Sigmoid colon (tissue), 7 donors: ENCODE results near the gene MAD2L1BP. TPM values are rescaled to one million over a fixed set of nuclear protein-coding genes. Genes with fewer than 3 reads are reported as not detected.

Experiments
- DNase-seq: peaks from one replicate; pipeline ENCODE4 v3.0.0-alpha.2; 2019
- H3K27ac ChIP-seq, 4 donors: fragments of 200-600 bp; sonication (generic); one replicate each; pipeline ENCODE4 v1.5.1; 2016 to 2019; ENCODE audit warnings: mild to moderate bottlenecking in 1 of 4
- H3K27me3 ChIP-seq, 3 donors: fragments of 200-600 bp; sonication (generic); one replicate each; pipeline ENCODE4 v1.5.1; 2019; ENCODE audit warnings: mild to moderate bottlenecking in 1 of 3
- H3K36me3 ChIP-seq, 4 donors: fragments of 200-600 bp; sonication (generic); one replicate each; pipeline ENCODE4 v1.5.1; 2016 to 2019
- H3K4me1 ChIP-seq, 4 donors: fragments of 200-600 bp; sonication (generic); one replicate each; pipeline ENCODE4 v1.5.1; 2017 to 2019
- H3K4me3 ChIP-seq, 4 donors: fragments of 200-600 bp; sonication (generic); one replicate each; pipeline ENCODE4 v1.5.1; 2017 to 2019; ENCODE audit warnings: mild to moderate bottlenecking in 2 of 4, moderate library complexity in 1 of 4
- H3K9me3 ChIP-seq, 4 donors: fragments of 200-600 bp in 3 of 4; sonication (generic) in 3 of 4; one replicate each; pipeline versions ENCODE4 v1.5.1 to v1.6.1; 2013 to 2019
- EP300 ChIP-seq, 4 donors: sonication (generic); formaldehyde crosslinking; IDR thresholded peaks; one replicate each; pipeline ENCODE4 v1.6.1; 2017; ENCODE audit warnings: antibody characterized with exemption in 4 of 4
- POLR2A ChIP-seq, 2 donors: fragments of 450-650 bp; IDR thresholded peaks; one replicate each; pipeline ENCODE4 v1.6.1; 2016; ENCODE audit warnings: antibody characterized with exemption in 2 of 2, mild to moderate bottlenecking in 2 of 2, moderate library complexity in 2 of 2
- POLR2AphosphoS5 ChIP-seq, 4 donors: sonication (generic); formaldehyde crosslinking; IDR thresholded peaks; one replicate each; pipeline ENCODE4 v1.6.1; 2017; ENCODE audit warnings: antibody characterized with exemption in 4 of 4
- WGBS, 2 donors: extraction: QIAGEN DNeasy Blood & Tissue Kit; methylation state at CpG; one replicate each; pipeline ENCODE4 v1.1.7; 2013; 5-methylcytosine and 5-hydroxymethylcytosine counted together
- intact Hi-C: fragments of 100-400 bp; cut with DNase I; formaldehyde crosslinking; loops from one replicate; pipeline ENCODE4 v1.15.1; 2023
- polyA plus RNA-seq, 3 donors: library from polyadenylated mRNA; stranded (reverse); fragments of 200-250 nt; gene quantifications; one replicate each; pipeline ENCODE4 v1.2.3, GENCODE V29; 2013
- total RNA-seq, 4 donors: library from RNA; depleted of rRNA; stranded (reverse); fragments of >200 nt; gene quantifications; one replicate each; pipeline ENCODE4 v1.1.0, GENCODE V29; 2016
- TF ChIP-seq, protein P1 (sequence below), 4 experiments: fragments of 450-650 bp in 3 of 4; fragments of 200-600 bp in 1 of 4; IDR thresholded peaks; one replicate each; pipeline ENCODE4 v1.5.1; 2016 to 2019; ENCODE audit warnings: antibody characterized with exemption in 4 of 4, mild to moderate bottlenecking in 3 of 4, moderate library complexity in 2 of 4
- donor health status: healthy with polysubstance abuse.
- donor health status: Bipolar disorder and iron deficiency.
- donor health status: healthy.

Gene MAD2L1BP
- total and polyA plus RNA-seq, 7 donors = 13.0 to 68.7 (median 32.3) TPM

DNA sequence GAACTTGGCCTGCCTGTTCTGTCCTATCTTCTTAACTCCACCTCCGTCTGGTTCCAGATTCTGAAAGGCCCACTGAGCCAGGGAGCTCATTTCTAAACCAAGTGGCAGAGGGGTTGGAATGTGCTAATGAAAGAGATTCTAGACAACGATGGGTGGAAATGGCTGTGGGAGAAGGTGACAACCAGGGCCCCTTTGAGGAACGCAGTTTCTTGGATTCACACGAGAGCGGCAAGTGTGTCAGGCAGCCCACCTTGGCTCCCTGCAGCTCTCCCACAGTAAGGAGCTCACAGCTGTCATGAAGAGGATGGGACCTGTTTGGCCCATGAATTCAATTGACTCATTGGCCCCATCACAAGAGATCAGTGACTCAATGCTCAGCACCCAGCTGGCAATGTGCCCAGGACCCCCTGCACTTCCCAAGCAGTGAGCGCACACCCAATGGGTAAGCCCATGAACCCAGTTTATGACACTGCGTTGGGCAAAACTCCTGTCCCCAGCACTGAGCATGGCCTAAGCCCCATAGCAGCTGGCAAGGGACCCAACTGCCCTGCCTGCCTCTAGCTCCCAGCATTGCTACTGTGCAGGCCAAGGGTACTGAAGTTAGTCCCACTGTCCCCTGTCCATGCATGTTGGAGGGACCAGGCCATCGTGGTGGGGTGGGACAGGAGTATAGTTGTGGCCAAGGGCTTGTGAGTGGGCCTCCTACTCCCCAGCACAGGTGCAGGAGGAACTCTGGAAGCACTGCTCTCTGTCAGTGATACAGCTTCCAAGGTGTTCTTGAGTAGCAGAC, 35.6 kb downstream of the MAD2L1BP start:
- WGBS, 2 donors = 87 to 94% methylated on average over 8 of the region's 8 CpGs
- H3K4me1 ChIP-seq = peaks cover 0 to 40% (median 34%) of the 10 kb centered on the region in 4 donors
- H3K27ac ChIP-seq = peak overlapping the region in 1 of 4 donors; percentile 49
- H3K9me3 ChIP-seq = no peaks in the 10 kb centered on the region
- TF ChIP-seq POLR2A (IDR thresholded peaks at IDR 0.05) (no peak), EP300 (IDR thresholded peaks at IDR 0.05) (no peak), POLR2AphosphoS5 (IDR thresholded peaks at IDR 0.05) (no peak)
- TF ChIP-seq, protein P1, sequence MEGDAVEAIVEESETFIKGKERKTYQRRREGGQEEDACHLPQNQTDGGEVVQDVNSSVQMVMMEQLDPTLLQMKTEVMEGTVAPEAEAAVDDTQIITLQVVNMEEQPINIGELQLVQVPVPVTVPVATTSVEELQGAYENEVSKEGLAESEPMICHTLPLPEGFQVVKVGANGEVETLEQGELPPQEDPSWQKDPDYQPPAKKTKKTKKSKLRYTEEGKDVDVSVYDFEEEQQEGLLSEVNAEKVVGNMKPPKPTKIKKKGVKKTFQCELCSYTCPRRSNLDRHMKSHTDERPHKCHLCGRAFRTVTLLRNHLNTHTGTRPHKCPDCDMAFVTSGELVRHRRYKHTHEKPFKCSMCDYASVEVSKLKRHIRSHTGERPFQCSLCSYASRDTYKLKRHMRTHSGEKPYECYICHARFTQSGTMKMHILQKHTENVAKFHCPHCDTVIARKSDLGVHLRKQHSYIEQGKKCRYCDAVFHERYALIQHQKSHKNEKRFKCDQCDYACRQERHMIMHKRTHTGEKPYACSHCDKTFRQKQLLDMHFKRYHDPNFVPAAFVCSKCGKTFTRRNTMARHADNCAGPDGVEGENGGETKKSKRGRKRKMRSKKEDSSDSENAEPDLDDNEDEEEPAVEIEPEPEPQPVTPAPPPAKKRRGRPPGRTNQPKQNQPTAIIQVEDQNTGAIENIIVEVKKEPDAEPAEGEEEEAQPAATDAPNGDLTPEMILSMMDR (IDR thresholded peaks at IDR 0.05) = no peak
- intact Hi-C loops = no loop called here
- DNase-seq = no peak
- no peaks in the 10 kb centered on the region for H3K27me3 ChIP-seq
- H3K4me3 ChIP-seq = no peak overlapping the region
- peaks cover 24 to 56% (median 41%) of the 10 kb centered on the region in 4 donors for H3K36me3 ChIP-seq

- Histone ChIP-seq H3K4me3 (no peak overlapping the region), H3K9me3 (no peaks in the 10 kb centered on the region), H3K36me3 (peaks cover 32 to 65% (median 50%) of the 10 kb centered on the region in 4 donors), H3K27ac (peak overlapping the region in 2 of 4 donors; percentile 49), H3K4me1 (peaks cover 0 to 39% (median 32%) of the 10 kb centered on the region in 4 donors), H3K27me3 (no peaks in the 10 kb centered on the region)
- DNase-seq = no peak
- intact Hi-C loops = no loop called here
- WGBS, 2 donors = 47 to 76% methylated on average over 16 of the region's 16 CpGs
- TF ChIP-seq POLR2A (IDR thresholded peaks at IDR 0.05) (no peak), POLR2AphosphoS5 (IDR thresholded peaks at IDR 0.05) (no peak), EP300 (IDR thresholded peaks at IDR 0.05) (no peak)
- TF ChIP-seq, protein P1 (IDR thresholded peaks at IDR 0.05) = no peak
Observed at GRCh38 chr6:43671801-43672690, 36.4 kb downstream of the MAD2L1BP start.

- Histone ChIP-seq H3K27me3 (no peaks in the 10 kb centered on the region), H3K36me3 (peaks cover 39 to 80% (median 64%) of the 10 kb centered on the region in 4 donors), H3K4me1 (peaks cover 0 to 24% (median 17%) of the 10 kb centered on the region in 4 donors), H3K27ac (no peak overlapping the region), H3K9me3 (no peaks in the 10 kb centered on the region), H3K4me3 (no peak overlapping the region)
- WGBS, 2 donors = 91 to 93% methylated on average over 15 of the region's 15 CpGs
- DNase-seq = no peak
- TF ChIP-seq, protein P1 (IDR thresholded peaks at IDR 0.05) = no peak
- TF ChIP-seq POLR2A (IDR thresholded peaks at IDR 0.05) = no peak
- no peak for TF ChIP-seq POLR2AphosphoS5 (IDR thresholded peaks at IDR 0.05)
- no peak for TF ChIP-seq EP300 (IDR thresholded peaks at IDR 0.05)
- intact Hi-C loops = no loop called here
Observed at GRCh38 chr6:43673444-43674084, 37.9 kb downstream of the MAD2L1BP start.

DNA sequence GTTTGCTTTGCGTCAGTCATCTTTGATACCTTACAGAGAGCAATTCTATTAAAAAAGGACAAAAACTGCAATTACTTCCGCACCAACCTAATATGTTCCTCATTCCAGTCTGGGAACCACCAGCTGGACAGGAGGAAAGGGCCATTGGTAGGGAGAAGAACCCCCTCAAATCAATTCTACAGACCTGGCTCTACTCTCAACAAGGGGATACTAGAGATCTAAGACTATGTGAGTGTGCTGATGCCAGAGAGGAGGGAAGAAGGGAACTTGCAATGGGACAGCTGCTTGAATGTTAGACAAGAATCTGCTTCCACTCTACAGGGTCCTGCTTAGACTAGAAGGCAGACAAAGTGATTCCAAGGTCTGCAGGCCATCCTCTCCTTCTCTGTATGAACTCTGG, 38.7 kb downstream of the MAD2L1BP start:
- Histone ChIP-seq H3K4me3 (no peak overlapping the region), H3K36me3 (peaks cover 39 to 86% (median 64%) of the 10 kb centered on the region in 4 donors), H3K9me3 (no peaks in the 10 kb centered on the region), H3K27ac (no peak overlapping the region), H3K4me1 (peaks cover 0 to 17% (median 10%) of the 10 kb centered on the region in 4 donors), H3K27me3 (no peaks in the 10 kb centered on the region)
- intact Hi-C loops = no loop called here
- WGBS, 2 donors = 95 to 98% methylated on average over 2 of the region's 2 CpGs
- no peak for DNase-seq
- no peak for TF ChIP-seq POLR2A (IDR thresholded peaks at IDR 0.05)
